GM18508 (cell line): ENCODE data around the gene ZFAND5.

Experiments used
- ATAC-seq: cut with Tn5 transposase; IDR thresholded peaks from one replicate; pipeline ENCODE4 v1.9.1; 2021; ENCODE audit warnings: moderate number of reproducible peaks; ENCODE audit not compliant: insufficient read depth, unreplicated experiment

The ZFAND5 gene

DNA sequence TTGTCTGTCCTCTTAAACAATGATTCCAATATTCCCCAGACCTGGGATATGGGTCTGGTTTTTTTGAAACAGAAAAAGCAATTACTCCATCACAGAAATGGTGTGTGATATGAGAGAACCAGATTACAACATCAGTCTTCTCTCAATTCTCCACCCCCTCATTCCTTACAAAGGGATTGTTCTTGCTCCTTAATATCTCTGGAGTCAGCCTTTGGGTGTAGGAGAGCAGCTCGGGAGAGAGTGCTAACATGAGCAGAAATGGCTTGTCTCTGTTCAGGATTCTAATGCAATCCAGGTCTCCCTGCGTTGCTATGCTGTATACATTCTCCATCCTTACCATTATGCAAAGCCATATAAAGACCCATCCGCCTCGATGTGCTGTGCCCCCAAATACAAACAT, 32.7 kb downstream of the ZFAND5 start:
- no peak for ATAC-seq

DNA sequence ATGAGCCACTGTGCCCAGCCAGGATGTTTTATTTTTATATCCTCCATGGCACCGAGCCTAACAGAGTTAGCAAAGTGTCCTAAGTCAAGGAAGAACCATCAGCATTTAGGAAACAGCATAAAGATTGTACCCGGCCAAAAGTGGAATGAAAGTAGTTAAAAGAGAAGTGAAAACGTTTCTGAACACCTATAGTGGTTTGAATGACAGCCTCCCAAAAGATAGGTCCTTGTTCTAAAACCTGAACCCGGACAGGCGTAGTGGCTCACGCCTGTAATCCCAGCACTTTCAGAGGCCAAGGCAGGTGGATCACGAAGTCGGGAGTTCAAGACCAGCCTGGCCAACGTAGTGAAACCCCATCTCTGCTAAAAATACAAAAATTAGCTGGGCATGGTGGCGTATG, 37.4 kb downstream of the ZFAND5 start:
- ATAC-seq, result peak; percentile 49

DNA sequence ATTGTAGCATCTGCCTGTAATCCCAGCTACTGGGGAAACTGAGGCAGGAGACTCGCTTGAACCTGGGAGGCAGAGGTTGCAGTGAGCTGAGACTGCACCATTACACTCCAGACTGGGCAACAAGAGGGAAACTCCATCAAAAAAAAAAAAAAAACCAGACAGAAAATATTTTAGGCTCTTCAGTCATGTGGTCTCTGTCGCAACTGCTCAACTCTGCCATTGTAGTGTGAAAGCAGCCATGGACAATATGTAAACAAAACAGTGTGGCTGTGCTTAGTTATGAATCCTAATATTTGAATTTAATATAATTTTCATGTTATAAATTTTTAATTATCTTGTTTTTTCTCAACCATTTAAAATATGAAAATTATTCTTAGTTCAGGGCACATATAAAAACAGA, 38.4 kb downstream of the ZFAND5 start:
- no peak for ATAC-seq

DNA sequence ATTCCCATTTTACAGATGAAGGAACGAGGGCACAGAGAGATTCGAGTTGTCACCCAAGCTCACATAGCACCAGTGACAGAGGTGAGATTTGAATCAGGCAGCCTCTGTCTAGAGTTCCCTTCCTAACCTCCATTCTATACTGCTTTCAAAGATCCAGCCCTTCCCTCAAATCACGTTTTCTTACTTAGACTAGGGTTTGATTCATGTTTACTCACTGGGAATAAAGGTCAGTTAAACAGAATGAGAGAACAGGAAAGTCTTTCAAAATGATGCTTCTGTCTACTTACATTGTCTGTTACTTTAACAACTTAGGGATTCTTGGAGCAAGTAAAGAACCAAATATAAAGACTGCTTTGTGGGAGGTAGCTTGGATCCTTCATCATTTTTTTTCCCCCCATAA, 40.0 kb downstream of the ZFAND5 start:
- ATAC-seq, result no peak

DNA sequence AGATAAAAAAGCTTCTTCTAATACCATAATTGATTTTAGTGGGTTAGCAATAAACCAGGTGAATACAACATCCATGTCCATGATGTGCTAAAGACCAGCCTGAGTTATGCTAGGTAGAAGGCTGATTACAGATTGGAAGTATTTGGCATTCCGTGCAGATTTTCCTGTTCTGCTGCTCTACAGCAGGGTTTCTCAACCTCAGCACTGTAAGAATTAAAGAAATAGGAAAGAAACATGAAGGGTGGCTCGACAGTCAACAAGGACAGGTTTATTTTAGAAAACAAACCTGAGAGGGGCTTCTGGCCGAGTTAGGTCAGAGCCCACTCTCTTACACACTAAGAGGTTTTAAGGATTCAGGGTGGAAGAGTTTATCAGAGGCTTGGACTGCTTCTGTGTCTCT, 42.3 kb downstream of the ZFAND5 start:
- ATAC-seq, result no peak

DNA sequence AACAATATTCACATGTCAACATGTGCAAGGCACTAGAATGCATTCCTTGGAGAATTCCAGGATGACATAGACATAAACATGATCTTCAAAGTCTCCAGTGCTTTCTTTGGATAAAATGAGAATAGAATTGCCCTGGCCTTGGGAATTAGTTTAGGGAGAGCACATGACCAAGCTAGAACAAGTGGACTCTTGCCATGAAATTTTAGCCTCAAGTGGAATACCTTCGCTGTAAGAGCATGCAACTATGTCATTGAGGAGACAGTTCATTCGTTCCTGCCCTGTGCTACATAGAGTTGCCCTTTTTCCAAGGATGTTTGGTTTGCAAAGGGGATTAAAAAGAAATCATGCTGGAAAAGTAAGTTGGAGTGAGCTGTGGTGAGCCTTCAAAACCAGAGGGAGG, 42.7 kb downstream of the ZFAND5 start:
- no peak for ATAC-seq

DNA sequence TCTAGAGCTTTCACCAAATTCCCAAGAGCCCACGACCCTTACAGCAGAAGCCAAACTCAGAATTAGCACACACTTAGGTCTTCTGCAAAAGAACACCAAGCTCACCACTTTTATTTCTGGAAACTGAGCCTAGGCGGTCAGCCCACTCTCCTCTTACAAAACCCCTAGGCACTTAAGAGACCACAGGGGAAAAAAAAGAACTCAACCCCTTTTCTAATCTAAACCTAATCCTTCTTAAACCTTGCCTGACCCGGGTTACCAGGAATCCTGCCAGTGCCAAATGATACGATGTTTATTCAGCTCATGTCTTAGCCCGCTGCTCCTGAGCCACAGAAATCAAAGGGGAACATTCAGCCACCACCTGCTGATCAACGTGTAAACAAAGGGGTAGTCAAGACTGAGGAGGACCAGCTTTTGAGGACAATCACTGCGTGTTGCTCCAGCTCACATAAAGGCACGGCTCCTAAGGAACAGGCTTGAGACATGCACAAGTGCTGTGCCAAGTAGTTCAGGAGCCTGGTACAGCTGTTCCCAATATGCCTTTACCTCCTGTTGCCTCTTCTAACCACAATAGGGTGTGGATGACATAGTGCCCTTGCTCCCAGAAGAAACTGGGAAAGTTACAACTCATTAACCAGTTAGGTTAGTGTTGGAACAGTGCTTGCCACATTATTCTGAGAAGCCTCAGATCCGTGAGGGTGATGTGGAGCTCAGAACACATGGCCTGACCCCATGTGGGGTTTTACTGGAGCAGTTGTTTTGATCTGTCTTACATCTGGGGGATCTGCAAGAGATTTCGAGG, 49.3 kb downstream of the ZFAND5 start:
- no peak for ATAC-seq

DNA sequence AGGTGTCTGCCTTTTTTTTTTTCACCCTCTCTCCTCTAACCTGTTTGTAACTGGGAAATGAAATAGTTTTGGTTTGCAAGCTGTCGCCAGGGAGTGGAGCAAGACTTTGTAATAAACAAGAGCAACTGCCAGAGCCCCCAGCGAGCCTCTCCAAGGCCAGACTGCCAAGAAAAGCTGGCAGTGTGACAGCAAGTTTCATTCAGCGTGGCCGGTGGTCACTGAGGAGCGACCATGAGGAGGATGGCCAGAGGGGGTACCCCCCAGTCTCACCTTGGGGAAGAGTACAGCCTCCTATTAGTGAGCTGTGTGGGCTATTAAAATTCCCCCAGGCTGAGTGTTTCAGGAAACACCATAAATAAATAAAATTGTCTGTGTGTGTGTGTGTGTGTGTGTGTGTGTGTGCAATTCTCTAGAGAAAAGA, 49.9 kb downstream of the ZFAND5 start:
- ATAC-seq, result no peak

DNA sequence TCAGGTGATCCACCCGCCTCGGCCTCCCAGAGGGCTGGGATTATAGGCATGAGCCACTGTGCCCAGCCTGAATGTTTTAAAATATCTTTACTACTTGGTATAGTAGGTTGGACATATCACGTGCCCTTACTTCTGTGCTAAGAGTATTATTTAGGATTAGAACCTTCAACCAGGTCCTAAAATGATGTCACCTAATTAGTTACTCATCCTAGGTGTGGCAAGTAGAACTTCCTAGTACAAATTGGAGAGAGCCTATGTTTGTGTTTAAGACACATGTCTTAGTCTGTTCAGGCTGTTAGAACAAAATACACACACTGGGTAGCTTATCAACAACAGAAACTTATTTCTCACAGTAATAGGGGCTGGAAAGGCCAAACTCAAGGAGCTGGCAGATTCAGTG, 51.5 kb downstream of the ZFAND5 start:
- ATAC-seq, result no peak

DNA sequence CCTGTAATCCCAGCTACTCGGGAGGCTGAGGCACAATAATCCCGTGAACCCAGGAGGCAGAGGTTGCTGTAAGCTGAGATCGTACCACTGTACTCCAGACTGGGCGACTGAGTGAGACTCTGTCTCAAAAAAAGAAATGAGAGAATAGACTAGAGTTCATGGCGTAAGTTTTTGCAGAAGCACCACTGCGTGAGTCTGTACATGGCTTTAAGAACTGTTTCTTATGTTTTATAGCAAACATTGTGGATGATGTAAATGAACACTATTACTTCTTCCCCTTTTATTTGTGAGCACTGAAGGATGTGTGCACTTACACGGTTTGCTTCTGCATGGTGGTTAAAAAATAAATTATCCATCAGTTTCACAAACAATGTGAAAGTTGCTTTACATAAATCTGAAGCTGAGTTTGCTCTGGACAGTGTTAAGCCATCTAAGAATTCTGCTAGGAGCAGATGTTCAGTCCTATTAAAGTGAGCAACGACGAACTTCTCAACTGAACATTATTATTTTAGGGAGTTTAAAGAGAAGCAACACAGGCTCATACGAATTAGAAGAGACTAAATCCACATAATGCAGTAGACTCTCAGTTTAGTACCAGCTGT, 52.5 kb downstream of the ZFAND5 start:
- peak; percentile 64 for ATAC-seq

DNA sequence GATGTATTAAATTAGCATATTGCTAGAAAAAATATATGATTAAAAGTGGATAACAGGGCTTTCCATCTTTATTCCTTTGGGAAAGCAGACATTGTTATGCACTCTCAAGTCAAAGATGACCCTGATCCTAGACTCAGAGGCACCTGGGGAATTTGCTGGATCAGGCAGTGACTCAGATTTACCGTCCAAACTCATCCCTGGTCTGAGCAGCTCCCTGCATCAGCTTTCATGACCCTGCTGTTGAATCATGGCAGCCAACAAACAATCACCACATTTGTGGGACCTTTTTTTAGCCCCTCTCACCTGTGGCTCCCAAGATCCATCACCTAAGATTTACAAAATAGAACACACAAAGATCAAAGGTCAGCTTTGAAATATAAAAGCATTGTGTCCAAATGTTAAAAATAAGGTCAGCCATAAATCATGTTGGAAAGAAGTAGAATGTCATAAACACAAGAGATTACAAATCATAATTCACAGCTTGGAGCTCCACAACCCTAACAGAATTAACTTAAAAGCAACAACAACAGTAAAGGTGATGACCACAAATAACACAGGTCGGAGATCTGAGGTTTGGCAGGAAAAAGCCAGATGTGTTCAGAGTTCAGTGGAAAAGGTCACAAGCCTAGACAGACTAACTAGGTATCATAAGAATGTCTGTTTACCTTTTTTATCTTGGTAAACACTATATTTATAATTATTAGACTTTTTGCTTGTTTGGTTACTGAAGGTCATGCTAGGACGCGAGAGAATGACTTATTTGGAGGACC, 55.5 kb downstream of the ZFAND5 start:
- ATAC-seq, result no peak

DNA sequence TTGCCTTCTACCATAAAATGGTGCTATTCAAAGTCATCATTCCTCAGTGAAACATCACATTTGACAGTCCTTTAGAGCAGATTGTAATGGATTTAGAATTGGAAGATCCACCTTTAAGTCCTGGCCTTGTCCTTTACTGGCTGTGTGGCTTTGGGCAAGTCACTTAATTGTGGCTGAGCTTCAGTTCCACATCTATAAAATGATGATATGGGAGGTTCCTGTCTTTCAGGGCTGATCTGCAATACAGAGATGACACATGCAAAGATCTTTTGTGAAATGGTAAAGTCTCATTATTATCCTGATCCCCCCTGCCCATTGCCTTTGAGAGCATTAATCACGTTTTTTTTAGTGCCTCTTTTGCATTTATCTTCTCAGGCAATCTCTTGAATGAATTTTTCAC, 58.2 kb downstream of the ZFAND5 start:
- ATAC-seq, result no peak

DNA sequence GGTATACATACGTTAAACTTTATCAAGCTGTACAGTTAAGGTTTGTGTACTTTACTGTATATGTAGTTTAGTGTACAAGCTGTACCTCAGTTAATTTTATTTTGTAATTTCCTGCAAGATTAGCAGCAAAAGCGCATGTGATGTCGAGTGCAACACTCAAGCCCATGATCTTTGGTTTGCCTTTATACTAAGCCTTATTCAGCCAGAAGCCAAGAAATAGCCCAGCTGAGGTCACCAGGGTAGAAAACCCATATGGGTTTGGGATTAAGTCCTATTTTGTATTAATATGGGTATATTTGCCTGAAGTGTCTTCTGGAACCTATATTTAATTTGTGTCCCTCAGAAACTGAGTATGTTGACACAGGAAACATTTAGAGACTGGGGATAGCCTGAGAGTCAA, 59.3 kb downstream of the ZFAND5 start:
- no peak for ATAC-seq

DNA sequence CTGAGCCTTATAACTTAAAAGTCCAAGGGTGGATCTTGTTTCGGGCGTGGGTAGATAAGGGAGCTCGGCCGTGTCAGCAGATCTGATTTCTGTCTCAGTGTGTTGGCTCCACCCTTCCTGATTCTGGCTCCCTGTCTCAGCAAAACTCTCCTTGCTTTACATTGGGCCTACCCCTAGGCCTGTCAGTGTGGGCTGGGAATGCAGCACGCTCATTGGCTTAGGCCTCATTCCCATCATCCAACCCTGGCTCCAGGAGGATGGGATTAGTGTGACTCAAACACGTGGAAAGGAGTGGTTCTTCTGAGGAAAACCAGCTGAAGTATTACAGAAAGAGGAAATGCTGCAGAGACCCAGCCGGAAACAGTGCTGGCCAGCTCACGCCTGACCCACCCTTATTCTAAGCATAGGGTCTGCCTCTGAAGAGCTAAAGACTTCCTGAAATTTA, 59.9 kb downstream of the ZFAND5 start:
- peak; percentile 67 for ATAC-seq

DNA sequence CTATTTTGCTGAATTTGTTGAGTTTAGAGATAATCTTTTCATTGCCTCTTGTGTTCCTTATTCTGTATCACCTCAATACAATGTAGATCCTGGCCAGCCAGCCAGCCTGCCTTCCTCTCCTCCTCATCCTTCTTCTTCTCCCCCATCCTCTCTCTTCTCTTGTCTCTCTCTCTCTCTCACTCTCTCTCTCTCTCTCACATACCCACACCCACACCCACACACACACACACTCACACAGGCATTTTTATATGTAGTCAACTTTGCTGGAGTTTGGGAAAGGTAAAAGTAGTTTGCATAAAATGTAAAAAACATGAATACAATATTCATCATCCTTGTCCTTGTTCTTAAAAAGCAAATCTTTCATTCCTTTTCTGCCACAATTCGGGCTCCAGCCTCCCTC, 60.5 kb downstream of the ZFAND5 start:
- ATAC-seq, result no peak
